ENCODE results near the gene HAVCR2.
"Not testable (repeated sequence)": the region's sequence is repeated elsewhere in the genome, so short reads cannot be mapped to it uniquely, and the experiment has no call there.

Gene HAVCR2

DNA sequence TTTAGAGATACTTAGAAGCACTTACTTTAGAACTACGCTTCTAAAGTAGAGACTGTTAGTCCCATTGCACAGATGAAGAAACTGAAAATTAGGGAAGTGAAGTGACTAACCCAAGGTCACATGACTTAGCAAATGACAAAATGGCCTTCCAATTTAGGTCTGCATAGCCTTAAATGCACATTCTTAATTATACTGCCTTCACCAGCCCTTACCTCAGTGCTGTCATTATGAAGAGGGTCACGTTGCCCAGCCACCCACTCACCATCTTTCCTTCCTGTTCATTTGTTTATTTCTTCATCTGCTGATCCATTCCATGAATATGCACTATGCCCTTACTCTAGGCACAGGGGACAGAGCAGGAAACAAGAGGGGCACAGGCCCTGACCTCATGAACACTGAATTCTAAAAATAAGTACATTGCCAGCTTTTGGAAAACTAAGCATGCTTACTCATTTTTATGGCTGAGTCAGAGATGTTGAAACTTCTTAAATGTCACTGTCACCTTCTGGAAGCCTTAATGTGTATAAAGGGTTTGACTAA, 8.6 kb downstream of the HAVCR2 start:
- FAIRE-seq (peak; percentile 78), DNase-seq (ENCODE audit: insufficient read length, low spot score) (no peak)

DNA sequence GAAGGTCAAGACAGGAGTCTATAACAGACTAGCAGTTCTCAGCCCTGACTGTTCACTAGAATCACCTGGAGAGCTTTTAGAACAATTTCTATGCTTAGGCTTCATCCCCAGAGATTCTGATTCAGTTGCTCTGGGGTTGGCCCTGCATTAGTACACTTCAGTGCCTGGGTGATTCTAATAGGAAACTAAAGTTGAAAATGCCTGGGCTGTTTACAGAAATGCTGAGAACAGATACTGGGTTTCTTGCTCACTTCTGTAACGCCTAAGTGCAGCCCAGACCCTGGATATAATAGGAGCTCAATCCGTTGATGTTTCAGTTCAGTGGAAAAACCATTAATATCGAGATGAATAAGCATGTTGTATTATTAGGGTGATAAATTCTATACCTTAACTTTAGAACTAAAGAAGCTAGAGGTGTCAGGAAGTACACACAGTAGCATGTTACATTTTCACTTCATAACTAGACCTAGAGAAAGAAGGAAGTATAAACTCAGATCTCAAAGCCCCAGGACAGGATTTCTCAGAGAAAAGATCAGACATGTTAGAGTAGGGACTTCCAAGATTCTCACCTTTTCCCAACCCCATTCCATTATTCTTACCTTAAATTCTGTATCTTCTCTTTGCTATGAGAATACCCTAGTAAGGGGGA, 20.4 kb downstream of the HAVCR2 start:
- FAIRE-seq (no peak), DNase-seq (ENCODE audit: insufficient read length, low spot score) (no peak)

DNA sequence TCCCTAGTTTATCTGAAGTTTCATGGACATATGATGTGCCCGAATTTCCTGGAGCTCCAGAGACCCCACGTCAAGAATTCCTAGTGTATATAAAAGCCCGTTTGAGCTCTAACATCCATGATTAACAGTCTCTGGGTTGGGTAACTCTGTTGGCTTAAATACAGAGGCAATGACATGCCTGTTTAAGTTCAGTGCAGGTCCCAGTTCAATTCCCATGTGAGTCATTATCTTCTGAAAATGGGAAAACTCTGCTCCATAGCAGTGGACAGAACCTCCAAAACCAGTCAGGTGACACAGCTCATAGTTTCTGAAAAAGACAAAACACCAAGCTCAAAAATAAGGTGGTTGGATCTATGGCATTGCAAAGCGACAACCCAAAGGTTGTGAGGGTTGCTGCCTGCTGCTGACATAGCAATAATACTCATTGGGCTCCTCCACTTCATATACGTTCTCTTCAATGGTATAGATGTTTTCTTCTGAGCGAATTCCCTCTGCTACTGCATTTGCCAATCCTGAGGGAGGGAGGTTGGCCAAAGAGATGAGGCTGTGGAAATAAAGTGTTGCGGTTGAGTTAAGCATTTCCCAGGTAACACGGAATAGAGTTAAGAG, 22.0 kb downstream of the HAVCR2 start:
- DNase-seq (ENCODE audit: insufficient read length, low spot score): no peak
- peak; percentile 35 for FAIRE-seq

- DNase-seq (ENCODE audit: insufficient read length, low spot score): no peak
- FAIRE-seq: no peak
These were observed 22.9 kb downstream of the HAVCR2 start for GRCh38 chr5:157085930-157086329.

DNA sequence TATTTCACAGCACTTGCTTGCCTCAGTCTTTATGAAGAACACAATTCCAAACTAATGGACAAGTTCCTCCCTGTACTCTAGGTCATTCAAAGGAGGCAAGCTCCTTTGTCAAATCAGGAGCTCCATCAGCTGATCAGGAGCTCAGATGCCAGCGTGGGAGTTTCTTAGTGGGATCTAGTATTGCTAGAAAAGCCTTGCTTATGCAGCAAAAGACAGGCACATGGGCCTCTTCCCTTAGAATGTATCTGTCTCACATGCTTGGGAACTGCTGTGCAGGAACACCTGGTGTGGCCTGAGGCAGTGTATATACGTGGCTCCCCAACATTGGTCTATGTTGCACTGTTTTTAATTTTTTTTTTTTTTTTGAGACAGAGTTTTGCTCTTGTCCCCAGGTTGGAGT, 28.6 kb downstream of the HAVCR2 start:
- FAIRE-seq (no peak), DNase-seq (ENCODE audit: insufficient read length, low spot score) (no peak)

DNA sequence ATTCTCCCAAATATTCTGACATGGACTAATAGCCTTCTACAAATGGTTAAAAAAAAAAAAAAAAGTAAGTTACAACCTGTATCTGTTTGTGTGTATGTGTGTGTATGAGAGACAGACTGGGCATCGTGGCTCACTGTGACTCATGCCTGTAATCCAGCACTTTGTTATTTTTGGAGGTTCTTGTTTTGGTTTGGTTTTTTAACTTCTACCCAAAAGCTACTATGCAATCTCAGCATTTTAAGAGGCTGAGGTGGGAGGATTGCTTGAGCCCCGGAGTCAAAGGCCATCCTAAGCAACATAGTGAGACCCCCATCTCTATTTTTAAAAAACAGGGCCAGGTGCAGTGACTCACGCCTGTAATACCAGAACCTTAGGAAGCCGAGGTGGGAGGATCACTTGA, 32.3 kb downstream of the HAVCR2 start:
- no peak for DNase-seq (ENCODE audit: insufficient read length, low spot score)
- FAIRE-seq: no peak

- FAIRE-seq: no peak
These were observed 36.3 kb downstream of the HAVCR2 start for GRCh38 chr5:157072508-157072907.

DNA sequence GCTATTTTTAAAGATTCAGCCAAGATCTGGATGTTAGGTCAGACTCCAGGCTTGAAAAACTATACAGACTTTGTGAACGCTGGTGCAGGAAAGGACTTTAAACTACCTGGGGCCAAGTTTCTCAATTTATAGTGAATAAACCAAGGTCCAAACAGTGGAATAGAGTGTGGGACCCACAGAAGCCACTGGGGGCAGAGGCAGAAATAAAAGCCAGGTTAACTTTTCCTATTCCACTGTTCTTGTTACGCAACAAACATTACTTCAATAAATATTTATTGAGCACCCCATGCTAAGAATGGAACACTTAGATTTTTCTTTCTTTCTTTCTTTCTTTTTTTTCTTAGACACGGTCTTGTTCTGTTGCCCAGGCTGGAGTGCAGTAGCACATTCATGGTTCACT, 38.9 kb downstream of the HAVCR2 start:
- no peak for FAIRE-seq
- DNase-seq (ENCODE audit: insufficient read length, low spot score): no peak

More at GRCh38 chr5:157072508-157072907, 36.3 kb downstream of the HAVCR2 start:
- no peak for DNase-seq (ENCODE audit: insufficient read length, low spot score)

GRCh38 chr5:157068785-157069184, 40.1 kb downstream of the HAVCR2 start:
- DNase-seq (ENCODE audit: insufficient read length, low spot score): no peak
- no peak for FAIRE-seq

DNA sequence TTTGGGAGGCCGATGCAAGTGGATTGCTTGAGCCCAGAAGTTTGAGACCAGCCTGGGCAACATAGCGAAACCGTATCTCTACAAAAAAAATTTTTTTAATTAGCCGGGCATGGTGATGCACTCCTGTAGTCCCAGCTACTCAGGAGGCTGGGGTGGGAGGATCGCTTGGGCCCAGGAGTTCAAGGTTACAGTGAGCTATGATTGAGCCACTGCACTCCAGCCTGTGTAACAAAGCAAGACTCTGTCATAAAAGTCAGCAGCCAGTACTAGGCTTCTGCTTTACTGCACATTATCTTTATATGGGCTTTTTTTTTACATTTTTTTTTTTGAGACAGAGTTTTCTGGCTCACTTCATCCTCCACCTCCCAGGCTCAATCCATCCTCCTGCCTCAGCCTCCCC, 40.5 kb downstream of the HAVCR2 start:
- no peak for FAIRE-seq
- no peak for DNase-seq (ENCODE audit: insufficient read length, low spot score)

DNA sequence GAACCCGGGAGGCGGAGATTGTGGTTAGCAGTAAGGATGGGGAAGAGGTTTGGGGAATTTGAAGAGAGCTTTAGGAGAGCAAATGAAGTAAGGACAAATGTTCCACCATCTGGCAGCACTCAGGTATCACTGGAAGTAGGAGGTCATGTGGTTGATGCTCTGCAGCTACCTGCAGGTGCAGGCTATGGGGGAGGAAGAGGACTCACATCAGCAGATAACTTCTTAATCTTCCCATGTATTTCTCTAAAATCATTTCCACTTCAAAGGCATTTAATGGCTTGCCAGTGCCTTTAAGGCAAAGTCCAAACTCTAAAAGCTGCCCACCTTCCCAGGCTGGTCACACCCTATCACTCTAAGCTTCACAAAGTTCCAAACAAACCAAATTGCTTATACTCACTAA, 41.8 kb downstream of the HAVCR2 start:
- no peak for DNase-seq (ENCODE audit: insufficient read length, low spot score)
- FAIRE-seq: no peak

- FAIRE-seq: no peak
These were observed 42.8 kb downstream of the HAVCR2 start for GRCh38 chr5:157066080-157066479.

GRCh38 chr5:157063776-157064430, 44.9 kb downstream of the HAVCR2 start:
- FAIRE-seq (no peak), DNase-seq (ENCODE audit: insufficient read length, low spot score) (no peak)

More at GRCh38 chr5:157066080-157066479, 42.8 kb downstream of the HAVCR2 start:
- no peak for DNase-seq (ENCODE audit: insufficient read length, low spot score)

DNA sequence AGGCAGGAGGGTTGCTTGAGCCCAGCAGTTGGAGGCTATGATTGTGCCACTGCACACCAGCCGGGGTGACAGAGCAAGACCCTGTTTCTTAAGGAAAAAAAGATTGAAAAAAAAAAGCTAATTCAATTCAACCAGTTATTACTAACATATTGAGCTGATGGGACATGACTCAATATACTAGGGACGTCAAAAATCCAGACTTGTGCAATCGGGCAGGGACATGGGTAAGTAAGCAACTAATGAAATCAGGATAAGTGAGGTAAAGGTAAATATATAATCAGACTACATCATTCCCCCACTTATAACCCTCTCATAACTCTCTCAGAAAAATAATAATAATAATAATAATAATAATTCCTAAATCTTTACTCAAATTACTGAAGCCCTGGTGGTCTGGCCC, 49.0 kb downstream of the HAVCR2 start:
- FAIRE-seq (no peak), DNase-seq (ENCODE audit: insufficient read length, low spot score) (no peak)

DNA sequence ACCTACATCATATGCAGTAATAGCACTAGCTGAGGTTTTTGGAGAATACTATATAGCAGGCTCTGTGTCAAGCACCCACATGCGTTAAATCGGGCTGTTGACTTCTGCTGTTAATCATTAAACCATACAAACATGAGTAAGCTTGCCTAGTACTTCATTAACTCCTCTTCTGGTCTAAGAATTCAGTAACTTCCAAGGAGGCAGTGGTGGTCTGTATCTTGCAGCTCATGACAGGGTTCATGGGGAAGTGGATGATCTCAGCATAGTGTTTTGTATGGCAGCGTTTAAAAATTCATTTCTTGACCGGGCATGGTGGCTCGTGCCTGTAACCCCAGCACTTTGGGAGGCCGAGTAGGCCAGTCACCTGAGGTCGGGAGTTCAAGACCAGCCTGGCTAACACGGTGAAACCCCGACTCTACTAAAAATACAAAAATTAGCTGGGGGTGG, 49.7 kb downstream of the HAVCR2 start, which contains the start of gene HAVCR1:
Gene HAVCR1, minus strand, starts transcription at position 24 of the 447 bp plus-strand sequence. CDS start 1,173 bp downstream, outside the sequence.
- peak; percentile 45 for FAIRE-seq
- no peak for DNase-seq (ENCODE audit: insufficient read length, low spot score)

GRCh38 chr5:157057459-157058370, 51.1 kb downstream of the HAVCR2 start:
- DNase-seq (ENCODE audit: insufficient read length, low spot score) (no peak), FAIRE-seq (no peak)

DNA sequence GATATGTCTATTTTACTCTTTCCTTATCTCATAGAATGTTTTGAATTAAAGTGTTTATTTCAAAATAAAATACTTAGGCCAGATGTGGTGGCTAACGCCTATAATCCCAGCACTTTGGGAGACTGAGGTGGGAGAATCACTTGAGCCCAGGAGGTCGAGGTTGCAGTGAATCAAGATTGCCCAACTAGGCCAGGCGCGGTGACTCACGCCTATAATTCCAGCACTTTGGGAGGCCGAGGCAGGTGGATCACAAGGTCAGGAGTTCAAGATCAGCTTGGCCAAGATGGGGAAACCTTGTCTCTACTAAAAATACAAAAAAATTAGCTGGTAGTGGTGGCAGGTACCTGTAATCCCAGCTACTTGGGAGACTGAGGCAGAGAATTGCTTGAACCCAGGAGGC, 52.0 kb downstream of the HAVCR2 start:
- DNase-seq (ENCODE audit: insufficient read length, low spot score); FAIRE-seq: not testable (repeated sequence)

GRCh38 chr5:157051604-157052245, 57.1 kb downstream of the HAVCR2 start:
- FAIRE-seq (no peak), DNase-seq (ENCODE audit: insufficient read length, low spot score) (no peak)

- DNase-seq (ENCODE audit: insufficient read length, low spot score): no peak
- no peak for FAIRE-seq
These were observed 58.8 kb downstream of the HAVCR2 start for GRCh38 chr5:157050050-157050449.

DNA sequence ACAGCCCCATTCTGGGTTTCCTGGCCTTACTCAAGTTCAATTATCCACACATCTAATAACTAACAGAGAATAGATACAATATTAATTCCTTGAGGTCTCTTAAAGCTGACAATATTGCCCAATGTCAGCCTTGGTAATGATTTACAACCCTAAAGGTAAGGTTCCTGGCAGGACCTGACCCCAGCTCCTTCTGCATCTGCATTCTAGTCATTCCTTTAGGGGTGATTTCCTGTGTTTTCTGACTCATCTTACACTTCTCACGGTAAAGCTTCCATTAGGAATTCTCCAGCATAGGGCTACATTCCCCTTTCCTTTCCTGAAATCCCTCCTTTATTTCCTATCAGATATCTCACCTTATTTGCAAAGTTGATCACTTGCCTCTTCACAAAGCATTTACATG, 59.2 kb downstream of the HAVCR2 start:
- DNase-seq (ENCODE audit: insufficient read length, low spot score): no peak
- FAIRE-seq: no peak
